Skin epidermis (tissue), 12 donors: ENCODE data around the gene CNDP1.
A peak's percentile ranks its signal among the peaks of the same experiment; 100 is the strongest.

Experiments used
- H3K27ac ChIP-seq, 21 experiments: fragments of 200-600 bp; sonication (generic) in 11 of 21; one replicate each; pipeline ENCODE4 v1.5.0; 2020; ENCODE audit warnings: mild to moderate bottlenecking in 3 of 21, inconsistent platforms in 2 of 21, moderate library complexity in 2 of 21
- H3K4me3 ChIP-seq, 7 experiments: fragments of 200-600 bp; sonication (generic) in 2 of 7; one replicate each; pipeline ENCODE4 v1.5.0; 2020; ENCODE audit warnings: inconsistent platforms in 2 of 7, mild to moderate bottlenecking in 2 of 7, moderate library complexity in 1 of 7

Gene CNDP1

DNA sequence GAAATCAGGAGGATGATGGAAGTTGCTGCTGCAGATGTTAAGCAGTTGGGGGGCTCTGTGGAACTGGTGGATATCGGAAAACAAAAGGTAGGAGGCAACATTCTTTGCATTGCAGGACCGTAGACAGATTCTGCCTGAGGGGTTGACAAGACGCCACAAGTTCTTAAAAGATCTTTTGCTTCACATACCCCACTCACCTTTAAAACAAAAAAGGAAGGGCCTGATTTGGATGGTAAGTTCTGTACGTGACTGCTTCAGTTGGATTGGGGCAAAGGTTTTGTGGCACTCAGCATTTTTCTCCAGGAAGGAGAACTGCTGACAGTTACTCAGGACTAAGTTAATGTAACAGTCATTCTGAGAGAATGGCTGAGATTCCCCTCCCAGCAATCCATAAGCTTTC lies 32.9 kb upstream of the CNDP1 start:
- Histone ChIP-seq H3K27ac (peak overlapping the region in 17 of 21 experiments; percentile 6 to 94 (median 54)), H3K4me3 (peak overlapping the region in 3 of 7 experiments; percentile 3 to 30 (median 27))

DNA sequence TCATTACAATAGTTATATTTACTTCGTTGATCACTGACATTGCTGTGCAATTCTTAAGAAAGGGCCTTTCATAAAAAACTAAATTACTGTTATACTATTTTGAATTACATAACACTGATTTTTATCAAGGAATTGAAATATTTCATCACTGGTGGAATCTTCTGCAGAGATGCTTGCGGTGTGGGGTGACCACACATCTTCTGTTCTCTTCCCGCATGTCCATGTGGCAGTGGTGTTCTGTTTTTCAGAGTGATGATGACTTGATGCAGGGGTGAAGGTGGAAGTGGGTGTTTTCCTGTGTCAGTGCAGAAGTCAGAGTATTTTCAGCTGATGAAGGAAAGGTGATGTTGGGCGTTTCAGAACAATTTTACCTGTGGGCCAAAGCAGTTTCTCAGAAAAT lies 31.2 kb upstream of the CNDP1 start:
- Histone ChIP-seq H3K27ac (no peak overlapping the region), H3K4me3 (no peak overlapping the region)

DNA sequence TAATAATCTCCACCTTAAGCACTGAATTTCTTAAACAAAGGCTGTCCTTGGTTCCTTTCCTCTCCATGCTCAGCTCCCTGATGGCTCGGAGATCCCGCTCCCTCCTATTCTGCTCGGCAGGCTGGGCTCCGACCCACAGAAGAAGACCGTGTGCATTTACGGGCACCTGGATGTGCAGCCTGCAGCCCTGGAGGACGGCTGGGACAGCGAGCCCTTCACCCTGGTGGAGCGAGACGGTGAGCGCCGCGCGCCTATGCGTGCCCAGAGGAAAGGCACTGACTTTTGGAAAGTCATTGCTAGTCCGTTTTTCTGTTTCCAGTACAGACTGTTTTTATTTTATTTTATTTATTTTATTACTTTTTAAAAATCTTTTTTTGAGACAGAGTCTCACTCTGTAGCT lies 28.5 kb upstream of the CNDP1 start:
- no peak overlapping the region for H3K4me3 ChIP-seq
- H3K27ac ChIP-seq: no peak overlapping the region

DNA sequence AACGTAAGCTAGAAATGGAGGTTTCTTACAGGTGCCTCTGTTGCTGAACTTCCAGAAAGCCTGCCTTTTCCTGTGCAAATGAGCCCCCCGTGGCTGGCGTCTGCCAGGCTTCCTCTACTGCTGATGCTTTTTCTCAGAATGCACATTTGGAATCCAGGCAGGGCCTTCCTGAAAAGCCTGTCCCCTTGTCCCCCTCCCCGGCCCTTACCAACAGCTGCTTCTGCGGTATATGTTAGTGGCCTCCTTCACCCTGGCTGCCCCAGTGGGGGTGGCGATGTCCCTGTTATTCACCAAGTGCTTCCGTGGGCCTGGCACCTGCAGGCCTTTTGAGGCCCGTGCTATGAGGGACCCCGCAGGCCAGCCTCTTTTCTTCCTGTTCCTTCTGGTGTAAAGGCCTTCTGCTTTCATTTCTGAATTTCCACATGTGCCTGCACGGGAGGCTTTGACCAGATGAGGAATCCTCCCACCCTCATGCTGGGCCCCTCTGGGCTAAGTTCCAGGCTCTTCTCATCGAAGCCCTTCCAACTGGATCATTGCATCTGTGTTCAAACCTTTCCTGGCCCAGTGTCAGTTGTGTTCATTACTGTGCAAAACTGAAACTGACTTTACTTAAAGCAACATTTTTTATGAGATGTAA lies 27.7 kb upstream of the CNDP1 start:
- H3K27ac ChIP-seq: peak overlapping the region in 1 of 21 experiments; percentile 9
- no peak overlapping the region for H3K4me3 ChIP-seq

DNA sequence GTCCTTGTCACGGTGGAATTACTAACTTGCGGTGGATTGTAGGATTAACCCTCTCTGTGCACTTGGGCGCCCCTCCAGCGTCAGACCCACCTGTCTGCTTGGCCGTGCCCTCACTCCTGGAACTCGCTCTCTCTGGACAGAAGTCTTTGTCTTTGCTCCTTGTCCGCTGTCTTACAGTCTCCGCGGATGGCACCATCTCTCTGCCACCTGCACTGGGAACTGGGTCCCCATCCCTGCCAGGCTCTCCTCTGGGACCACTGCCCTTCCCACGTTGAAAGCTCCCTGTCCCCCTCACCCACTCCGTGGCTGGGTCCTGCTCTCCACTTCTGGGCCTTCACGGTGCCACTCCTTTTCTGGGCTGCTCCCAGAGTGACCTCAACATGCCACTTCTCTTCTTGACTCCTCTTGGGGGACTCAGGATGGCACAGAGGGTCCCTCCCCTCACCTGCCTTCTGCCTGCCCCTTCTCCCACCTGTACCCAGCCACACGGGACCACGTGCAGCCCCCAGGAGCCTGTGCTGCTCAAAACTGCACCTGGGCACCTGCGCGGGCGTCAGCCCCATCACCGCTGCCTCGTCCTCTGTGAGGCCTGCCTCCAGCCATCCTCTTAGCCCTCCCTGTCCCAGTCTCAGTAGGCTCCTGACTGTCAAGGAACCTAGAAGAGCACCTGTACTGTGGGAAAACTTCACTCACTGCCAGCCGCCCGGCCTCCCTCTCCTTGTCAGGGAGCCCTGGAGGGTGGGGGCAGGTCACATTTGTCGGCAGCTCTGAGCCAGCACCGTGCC lies 27.0 kb upstream of the CNDP1 start:
- H3K4me3 ChIP-seq: no peak overlapping the region
- no peak overlapping the region for H3K27ac ChIP-seq

DNA sequence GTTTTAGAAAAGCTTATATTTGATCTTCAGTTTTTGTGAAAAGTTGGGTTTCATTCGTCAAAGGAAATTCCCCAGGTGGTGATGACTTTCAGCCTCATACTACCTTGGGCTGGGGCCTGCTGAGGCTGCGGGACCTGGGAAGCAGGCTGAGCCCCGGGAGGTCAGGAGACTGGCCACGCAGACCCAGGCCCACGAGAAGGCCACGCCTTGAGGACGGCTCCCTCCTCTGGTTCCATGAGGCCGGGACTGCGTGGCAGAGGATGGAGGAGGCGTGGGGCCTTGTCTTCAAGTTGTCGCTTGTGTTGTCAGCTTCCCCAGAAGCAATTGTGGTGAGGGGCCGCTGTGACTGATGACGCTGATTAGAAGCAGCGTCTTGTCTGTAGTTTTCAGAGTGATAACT lies 26.4 kb upstream of the CNDP1 start:
- no peak overlapping the region for H3K27ac ChIP-seq

DNA sequence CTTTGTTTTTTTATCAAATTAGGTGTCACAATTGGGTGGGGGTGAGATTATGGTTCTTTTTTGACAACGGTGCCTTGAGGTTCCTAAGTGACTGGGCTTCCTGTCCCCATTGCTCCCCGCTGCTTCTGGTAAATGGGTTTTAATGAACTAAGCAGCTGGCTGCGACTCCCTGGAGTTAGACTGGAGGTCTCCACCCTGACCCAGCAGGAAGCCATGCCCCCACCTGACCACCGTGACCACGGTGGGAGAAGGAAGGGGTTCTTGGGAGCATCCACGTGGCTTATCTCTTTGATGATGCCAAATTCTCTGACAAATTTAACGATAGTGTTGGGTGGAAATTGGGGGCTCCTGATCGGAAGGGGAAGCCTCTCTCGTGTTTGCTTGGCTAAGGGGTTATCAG lies 25.9 kb upstream of the CNDP1 start:
- no peak overlapping the region for H3K27ac ChIP-seq
- H3K4me3 ChIP-seq: no peak overlapping the region

More for the DNA sequence above, 26.4 kb upstream of the CNDP1 start:
- H3K4me3 ChIP-seq: no peak overlapping the region

DNA sequence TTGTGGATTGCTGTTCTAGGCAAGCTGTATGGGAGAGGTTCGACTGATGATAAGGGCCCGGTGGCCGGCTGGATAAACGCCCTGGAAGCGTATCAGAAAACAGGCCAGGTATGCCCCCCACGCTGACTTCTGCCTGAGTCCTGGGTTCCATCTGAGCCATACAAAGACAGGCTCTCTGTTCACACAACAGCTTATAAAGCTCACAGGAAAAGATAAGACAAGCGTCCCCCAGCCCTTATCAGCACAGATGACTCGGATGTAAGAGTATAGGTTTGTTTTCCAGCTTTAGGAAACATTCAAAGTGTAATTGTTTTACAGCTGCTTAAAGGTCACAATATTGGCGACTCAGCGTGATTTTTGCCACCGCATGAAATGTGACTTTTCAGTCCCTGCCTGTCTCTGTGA lies 25.5 kb upstream of the CNDP1 start:
- Histone ChIP-seq H3K4me3 (no peak overlapping the region), H3K27ac (no peak overlapping the region)

DNA sequence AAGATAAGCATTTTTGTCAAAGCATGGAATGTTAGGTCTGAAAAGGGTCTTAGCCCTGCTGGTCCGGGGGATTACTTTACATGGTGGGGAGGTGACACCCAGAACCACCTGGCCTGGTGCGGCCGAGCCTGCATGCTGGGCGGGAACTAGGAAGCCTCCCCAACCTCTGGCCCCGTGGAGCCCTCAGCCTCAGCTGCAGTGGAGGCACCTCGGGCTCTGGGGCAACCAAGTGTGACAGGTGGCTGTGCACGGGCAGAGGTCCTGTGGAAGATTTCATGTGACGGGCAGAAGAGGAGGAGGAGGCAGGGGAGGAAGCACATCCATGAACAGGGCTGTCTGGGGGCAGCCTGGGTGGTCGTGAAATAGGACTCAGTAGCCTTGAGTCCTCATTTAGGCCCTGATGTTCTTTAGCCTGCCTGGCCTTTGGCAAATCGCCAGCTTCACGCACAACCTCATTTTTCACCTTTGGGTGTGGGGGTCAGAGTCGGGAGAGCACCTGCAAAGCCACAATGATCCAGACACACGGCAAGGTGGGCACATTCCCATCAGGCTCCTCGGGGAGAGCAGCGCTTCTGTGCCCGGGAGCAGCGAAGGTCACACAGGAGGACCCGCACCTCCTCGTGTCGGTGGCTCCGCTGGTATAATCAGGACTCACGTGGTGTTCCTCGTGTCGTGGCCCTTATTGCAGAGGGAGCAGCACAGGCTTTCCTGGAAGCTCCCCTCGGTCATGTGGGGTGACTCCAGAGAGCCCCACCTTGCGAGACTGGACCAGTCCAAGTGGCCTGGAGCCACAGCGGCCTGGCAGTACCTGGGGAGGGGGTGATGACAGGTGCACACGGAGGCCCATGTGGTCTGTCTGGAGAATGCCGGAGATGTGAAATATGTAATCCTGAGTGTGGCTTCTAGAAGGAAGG lies 24.2 kb upstream of the CNDP1 start:
- Histone ChIP-seq H3K4me3 (no peak overlapping the region), H3K27ac (no peak overlapping the region)

DNA sequence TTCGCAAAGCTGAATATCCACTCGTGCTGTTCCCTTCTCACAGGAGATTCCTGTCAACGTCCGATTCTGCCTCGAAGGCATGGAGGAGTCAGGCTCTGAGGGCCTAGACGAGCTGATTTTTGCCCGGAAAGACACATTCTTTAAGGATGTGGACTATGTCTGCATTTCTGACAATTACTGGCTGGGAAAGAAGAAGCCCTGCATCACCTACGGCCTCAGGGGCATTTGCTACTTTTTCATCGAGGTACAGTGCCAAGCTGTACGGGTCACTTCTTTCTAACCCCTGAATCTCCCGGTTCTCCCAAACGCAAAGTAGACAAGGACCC lies 23.6 kb upstream of the CNDP1 start:
- Histone ChIP-seq H3K27ac (no peak overlapping the region), H3K4me3 (no peak overlapping the region)

DNA sequence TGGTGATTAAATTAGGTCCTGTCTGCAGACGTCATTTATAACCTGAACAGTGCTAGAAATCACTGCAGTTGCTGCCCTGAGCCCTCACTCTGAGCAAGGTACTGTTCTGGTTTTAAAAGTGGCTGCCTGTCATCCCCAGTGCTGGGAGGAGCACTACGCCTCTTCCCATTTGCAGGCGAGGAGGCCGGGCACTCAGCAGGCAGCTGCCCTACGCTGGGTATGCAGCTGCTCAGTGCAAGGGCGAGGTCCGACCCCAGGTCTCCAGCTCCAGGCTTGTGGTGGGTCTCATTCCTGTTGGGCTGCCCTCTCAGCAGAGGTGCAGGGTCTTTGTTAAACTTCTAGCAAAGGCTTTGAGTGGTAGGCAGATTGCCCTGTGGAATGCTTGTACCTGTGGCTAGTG lies 22.5 kb upstream of the CNDP1 start:
- no peak overlapping the region for H3K4me3 ChIP-seq
- no peak overlapping the region for H3K27ac ChIP-seq

DNA sequence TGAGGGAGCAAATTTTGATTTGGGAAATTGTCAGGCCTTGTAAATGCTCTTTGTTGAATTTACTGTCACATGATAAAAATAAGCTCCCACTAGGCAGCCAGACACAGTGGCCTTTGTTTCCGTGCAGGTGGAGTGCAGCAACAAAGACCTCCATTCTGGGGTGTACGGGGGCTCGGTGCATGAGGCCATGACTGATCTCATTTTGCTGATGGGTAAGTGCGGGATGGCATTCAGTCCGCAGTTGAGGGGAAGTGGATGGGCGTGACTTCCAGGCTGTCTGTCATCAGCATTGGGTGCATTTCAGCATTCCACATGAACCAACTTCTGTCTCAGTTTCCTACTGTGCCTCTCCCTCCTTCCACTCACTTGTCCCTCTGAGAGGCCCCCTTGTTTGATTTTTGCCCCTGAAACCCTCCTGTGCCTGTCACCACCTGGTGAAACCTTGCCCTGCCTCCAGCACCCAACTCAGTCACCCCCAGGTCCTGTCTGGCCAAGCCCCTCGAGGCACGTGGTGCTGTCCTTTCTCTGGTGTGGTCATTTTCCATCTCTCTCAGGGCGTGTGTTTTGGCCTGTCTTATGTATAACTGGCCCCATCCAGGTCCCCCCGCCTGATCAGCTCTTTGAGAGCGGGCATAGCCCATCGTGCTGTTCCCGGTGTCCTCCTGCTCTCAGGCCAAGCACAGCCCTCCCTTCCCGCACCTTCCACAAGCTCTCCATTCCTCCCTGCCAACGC lies 21.8 kb upstream of the CNDP1 start:
- Histone ChIP-seq H3K4me3 (no peak overlapping the region), H3K27ac (no peak overlapping the region)

DNA sequence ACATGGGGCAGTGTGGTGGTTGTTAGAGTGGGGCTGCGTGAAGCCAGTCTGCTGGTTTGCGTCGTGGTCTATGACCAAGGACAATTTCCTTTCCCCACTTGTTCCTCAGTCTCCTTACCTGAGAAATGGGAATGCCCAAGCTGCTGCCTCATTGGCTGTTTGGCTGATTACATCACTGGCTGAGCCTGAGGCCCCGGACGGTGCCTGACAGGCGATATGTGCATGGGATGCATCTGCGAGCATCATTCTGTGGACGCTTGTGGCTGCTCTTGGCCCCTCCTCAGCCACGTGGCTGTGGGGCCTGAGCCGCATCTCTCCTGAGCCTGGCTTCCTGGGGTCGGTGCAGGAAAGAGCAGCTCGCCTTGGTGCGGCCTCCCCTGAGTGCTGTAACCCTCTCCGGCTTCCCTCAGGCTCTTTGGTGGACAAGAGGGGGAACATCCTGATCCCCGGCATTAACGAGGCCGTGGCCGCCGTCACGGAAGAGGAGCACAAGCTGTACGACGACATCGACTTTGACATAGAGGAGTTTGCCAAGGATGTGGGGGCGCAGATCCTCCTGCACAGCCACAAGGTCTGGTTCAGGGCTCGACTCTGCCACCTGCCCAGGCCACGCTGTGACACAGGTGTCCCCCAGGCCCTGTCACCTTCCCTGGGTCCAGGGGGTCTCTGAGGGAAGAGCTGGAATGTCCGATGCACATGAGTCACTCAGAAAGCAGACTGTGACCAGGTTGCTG lies 21.0 kb upstream of the CNDP1 start:
- no peak overlapping the region for H3K27ac ChIP-seq
- H3K4me3 ChIP-seq: no peak overlapping the region

DNA sequence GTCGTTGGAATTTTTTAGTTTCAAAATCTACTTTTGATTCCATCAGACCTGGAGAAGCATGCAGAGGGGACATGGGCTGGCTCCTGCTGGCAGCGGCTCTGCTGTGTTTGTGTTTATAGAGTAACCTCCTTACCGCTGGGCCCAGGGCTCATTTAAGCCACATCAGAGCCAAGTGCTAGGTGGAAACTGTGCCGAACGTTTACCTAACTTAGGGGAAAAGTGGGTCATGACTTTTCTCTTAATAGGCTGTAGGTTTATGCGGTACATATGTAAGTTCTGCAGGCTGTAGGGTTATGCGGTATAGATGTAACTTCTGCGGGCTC lies 20.5 kb upstream of the CNDP1 start:
- no peak overlapping the region for H3K4me3 ChIP-seq
- H3K27ac ChIP-seq: no peak overlapping the region

DNA sequence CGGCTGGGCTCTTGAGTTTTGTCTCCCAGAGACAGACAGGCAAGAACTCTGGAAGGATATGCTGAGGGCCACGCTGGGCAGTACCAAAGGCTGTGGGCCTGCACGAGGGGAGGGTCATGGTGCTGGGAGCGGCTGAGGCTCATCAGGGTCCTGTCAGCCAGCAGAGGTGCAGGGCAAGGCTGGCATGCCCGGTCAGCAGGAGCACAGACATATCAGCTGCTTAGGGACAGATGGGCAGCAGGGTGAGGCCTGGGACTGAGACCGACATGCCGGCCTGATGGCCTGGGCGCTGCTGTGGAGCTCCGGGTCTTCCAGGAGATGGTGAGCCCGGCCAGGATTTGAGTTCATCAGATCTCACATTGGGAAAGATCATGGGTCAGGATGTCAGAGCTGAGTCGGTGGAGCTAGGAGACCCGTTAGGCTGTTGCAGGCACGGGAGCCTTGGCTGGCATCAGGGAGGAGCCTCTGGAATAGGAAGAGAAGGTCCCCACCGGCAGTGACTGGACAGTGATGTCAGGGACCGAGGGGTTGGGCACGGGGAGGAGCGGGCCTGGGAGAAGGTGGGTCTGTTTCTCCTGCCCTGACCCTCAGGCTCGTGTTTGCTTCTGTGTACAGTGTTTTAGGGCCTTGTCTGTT lies 19.3 kb upstream of the CNDP1 start:
- no peak overlapping the region for H3K27ac ChIP-seq
- no peak overlapping the region for H3K4me3 ChIP-seq

DNA sequence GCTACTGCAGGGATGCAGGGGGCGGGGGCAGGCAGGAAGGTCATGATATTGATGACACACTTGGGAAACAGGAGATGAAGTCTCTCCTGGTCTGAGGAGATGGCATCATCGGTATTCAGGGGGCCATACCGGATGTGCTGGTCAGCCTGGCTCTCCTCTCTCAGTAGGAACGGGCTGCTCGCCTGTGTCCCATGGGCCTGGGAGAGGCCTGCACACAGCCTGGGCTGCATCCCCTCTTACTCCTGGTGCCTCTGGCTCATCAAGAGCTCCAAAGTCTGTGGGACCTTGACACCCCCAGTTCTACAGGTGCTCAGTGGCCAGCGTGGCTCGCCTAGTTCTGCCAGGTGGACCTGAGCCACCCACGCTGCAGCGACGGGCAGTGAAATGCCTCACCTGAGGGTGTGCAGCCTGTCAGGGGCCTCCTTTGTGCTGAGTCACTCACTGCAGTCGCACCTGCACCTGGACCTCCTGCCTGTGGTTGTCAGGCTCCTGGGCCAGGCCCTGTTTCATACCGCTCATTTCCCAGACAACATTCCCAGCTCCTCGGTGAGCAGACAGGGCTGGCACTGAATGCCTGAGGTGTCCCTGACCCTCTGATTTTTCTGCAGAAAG lies 18.6 kb upstream of the CNDP1 start:
- Histone ChIP-seq H3K4me3 (no peak overlapping the region), H3K27ac (no peak overlapping the region)

DNA sequence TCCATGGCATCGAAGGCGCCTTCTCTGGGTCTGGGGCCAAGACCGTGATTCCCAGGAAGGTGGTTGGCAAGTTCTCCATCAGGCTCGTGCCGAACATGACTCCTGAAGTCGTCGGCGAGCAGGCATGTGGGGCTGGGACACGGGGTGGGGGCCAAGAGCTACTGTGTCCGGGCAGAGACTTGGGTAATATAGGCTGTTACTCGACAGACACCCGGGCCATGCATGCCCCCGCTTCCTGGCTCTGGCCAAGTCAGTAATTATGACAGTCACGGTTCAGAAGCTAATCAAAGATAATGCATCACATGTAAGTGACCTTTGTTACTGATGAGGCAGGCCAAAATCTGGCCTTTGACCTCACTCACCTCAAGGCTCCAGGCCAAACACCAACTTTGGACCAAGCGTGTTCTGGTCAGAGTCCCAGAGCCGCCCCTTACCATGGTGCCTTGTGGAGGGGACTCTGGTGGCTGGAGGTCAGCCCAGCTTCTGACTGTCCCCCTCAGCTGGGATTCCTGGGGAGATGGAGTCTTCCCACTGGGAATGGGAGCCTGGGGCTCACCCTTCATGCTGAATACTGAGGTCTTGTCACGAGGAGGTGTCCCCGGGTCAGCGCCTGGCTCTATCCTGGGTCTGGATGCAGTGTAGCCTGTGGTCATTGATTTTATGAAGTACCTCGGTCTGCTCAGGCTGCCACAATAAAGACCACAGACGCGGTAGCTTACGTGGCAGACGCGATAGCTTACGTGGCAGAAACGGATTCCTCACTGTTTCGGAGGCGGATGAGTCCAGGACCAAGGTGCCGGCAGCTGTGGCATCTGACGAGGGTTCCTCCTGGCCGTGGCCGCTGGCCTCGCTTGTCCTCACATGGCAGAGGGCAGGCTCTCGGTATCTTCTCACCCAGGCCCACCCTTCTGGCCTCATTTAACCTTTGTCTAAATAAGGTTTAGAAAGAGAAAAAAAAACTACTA lies 17.7 kb upstream of the CNDP1 start:
- Histone ChIP-seq H3K4me3 (no peak overlapping the region), H3K27ac (no peak overlapping the region)

DNA sequence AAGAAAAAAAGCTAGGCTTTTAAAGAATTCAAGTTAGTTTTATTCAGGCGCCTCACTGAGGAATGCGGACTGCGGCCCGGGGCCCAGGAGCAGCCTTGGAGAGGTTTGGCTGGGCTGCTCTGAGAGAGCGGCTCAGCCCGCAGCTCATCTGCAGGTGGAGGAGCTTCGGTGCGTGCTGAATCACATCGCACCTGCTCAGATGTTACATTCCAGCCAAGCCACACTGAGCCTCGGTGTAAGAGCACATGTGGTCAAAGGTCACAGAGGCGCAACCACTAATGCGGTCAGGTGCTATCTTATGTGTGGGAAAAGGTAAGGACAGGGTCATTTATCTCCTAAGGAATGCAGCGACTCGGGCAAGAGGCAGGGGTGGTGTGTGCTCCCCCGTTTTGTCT lies 17.1 kb upstream of the CNDP1 start:
- Histone ChIP-seq H3K27ac (no peak overlapping the region), H3K4me3 (no peak overlapping the region)
